AG04450 (cell line): ENCODE measurements around the gene TMC3. TPM values are rescaled to one million over a fixed set of nuclear protein-coding genes. Genes with fewer than 3 reads are reported as not detected.

Experiments used
- CTCF ChIA-PET: fragments of 300-600, 350-600 bp; formaldehyde crosslinking; extraction: SDS; loops from one replicate; lab custom pipeline; 2022; ENCODE audit warnings: antibody characterized with exemption, inconsistent platforms; lab: Charles Lee
- POLR2A ChIA-PET: fragments of 350-600 bp; formaldehyde crosslinking; extraction: SDS; loops from one replicate; lab custom pipeline; 2021; ENCODE audit warnings: antibody characterized with exemption, inconsistent platforms; lab: Yijun Ruan, JAX
- DNase-seq: peaks from one replicate; pipeline ENCODE4 v3.0.0-alpha.2; 2011; ENCODE audit warnings: low read depth, low spot score
- H3K27ac ChIP-seq: one replicate; pipeline ENCODE4 v1.5.1; 2012; ENCODE audit warnings: low read depth, low read length, control low read depth
- H3K27me3 ChIP-seq: one replicate; pipeline ENCODE4 v1.6.0; 2012; ENCODE audit warnings: low read length; ENCODE audit not compliant: control insufficient read depth, insufficient read depth
- H3K4me3 ChIP-seq: 2 replicates; pipeline ENCODE4 v1.5.1; 2011; ENCODE audit warnings: mild to moderate bottlenecking, low read depth, low read length, control low read depth
- H3K9me3 ChIP-seq: 2 replicates; pipeline ENCODE4 v1.5.1; 2012; ENCODE audit warnings: low read length; ENCODE audit not compliant: control insufficient read depth, insufficient read depth
- CTCF ChIP-seq: IDR thresholded peaks from 2 replicates; pipeline ENCODE4 v1.5.1; 2011; ENCODE audit warnings: low read depth, low read length, control low read depth, inconsistent platforms
- polyA plus RNA-seq: library from polyadenylated mRNA; depleted of rRNA; stranded (reverse); fragments of >200 nt; gene quantifications from 2 replicates; pipeline ENCODE4 v1.2.3, GENCODE V29; 2011

TMC3 gene
- polyA plus RNA-seq, 1 experiment, result not detected

- CTCF ChIA-PET, result no interaction called here
Measured at GRCh38 chr15:81293728-81294515, 80.1 kb downstream of the TMC3 start.

GRCh38 chr15:81292523-81293001 is 81.5 kb downstream of the TMC3 start:
- POLR2A ChIA-PET, result interaction anchor here (0.7 kb wide), 1 partner anchor 13 kb away, joined by 4 read pairs; no protein-coding TSS in a partner anchor
- H3K9me3 ChIP-seq, result no peaks in the 10 kb centered on the region
- CTCF ChIA-PET, result no interaction called here
- no peaks in the 10 kb centered on the region for H3K27me3 ChIP-seq
- TF ChIP-seq CTCF, result no peak
- DNase-seq, result no peak
- H3K27ac ChIP-seq, result no peak overlapping the region
- no peak overlapping the region for H3K4me3 ChIP-seq

More at GRCh38 chr15:81293728-81294515, 80.1 kb downstream of the TMC3 start:
- no peak for DNase-seq
- TF ChIP-seq CTCF, result 0 out of 2 replicates have a peak, but pooled peaks have one; percentile 1
- Histone ChIP-seq H3K9me3 (no peaks in the 10 kb centered on the region), H3K4me3 (no peak overlapping the region), H3K27me3 (no peaks in the 10 kb centered on the region), H3K27ac (no peak overlapping the region)
- POLR2A ChIA-PET, result no interaction called here

GRCh38 chr15:81291916-81292522 is 82.0 kb downstream of the TMC3 start:
- no peak for DNase-seq
- TF ChIP-seq CTCF, result no peak
- Histone ChIP-seq H3K9me3 (no peaks in the 10 kb centered on the region), H3K27ac (no peak overlapping the region), H3K4me3 (no peak overlapping the region), H3K27me3 (no peaks in the 10 kb centered on the region)
- ChIA-PET CTCF (interaction anchor here (0.6 to 2.5 kb wide), 2 partner anchors 26 to 866 kb away, joined by 3 to 14 read pairs; no protein-coding TSS in a partner anchor), POLR2A (interaction anchor here (0.7 kb wide), 1 partner anchor 12 kb away, joined by 4 read pairs; no protein-coding TSS in a partner anchor)

GRCh38 chr15:81289910-81290309 is 84.1 kb downstream of the TMC3 start:
- H3K4me3 ChIP-seq, result no peak overlapping the region
- no peak for DNase-seq
- H3K27me3 ChIP-seq, result no peaks in the 10 kb centered on the region
- ChIA-PET POLR2A (no interaction called here), CTCF (interaction anchor here (1.7 to 2.5 kb wide), 2 partner anchors 15 to 23 kb away, joined by 13 to 14 read pairs; no protein-coding TSS in a partner anchor)
- no peak for TF ChIP-seq CTCF
- H3K27ac ChIP-seq, result no peak overlapping the region
- no peaks in the 10 kb centered on the region for H3K9me3 ChIP-seq
